ENCODE results near the gene PCAT6.

- no peak for TF ChIP-seq CTCF (IDR thresholded peaks at IDR 0.05)
- TF ChIP-seq POLR2AphosphoS5 (IDR thresholded peaks at IDR 0.05; ENCODE audit: low read depth, low read length) = no peak
- TF ChIP-seq TCF7L2 (IDR thresholded peaks at IDR 0.05; ENCODE audit: low read depth, low read length) = no peak
- no peak for TF ChIP-seq SIN3A (IDR thresholded peaks at IDR 0.05; ENCODE audit: borderline replicate concordance, insufficient read depth, low read depth, low read length)
These were observed 24.2 kb downstream of the PCAT6 start for GRCh38 chr1:202834771-202835547.

Data from Panc1 (cell line).